Left ventricle myocardium inferior (tissue), 1 donor: ENCODE results near the gene DPM3. TPM values are rescaled to one million over a fixed set of nuclear protein-coding genes. Genes with fewer than 3 reads are reported as not detected.
"Not testable (repeated sequence)": the region's sequence is repeated elsewhere in the genome, so short reads cannot be mapped to it uniquely, and the experiment has no call there.

ENCODE experiments used
- DNase-seq: peaks from one replicate; pipeline ENCODE4 v3.0.0-alpha.2; 2020
- H3K27ac ChIP-seq: fragments of 200-600 bp; replicated peaks from 2 replicates; pipeline ENCODE4 v1.8.0; 2021
- H3K27me3 ChIP-seq: fragments of 200-600 bp; 2 replicates; pipeline ENCODE4 v1.8.0; 2021; ENCODE audit warnings: low read depth
- H3K36me3 ChIP-seq: fragments of 200-600 bp; 2 replicates; pipeline ENCODE4 v1.8.0; 2021
- H3K4me1 ChIP-seq: fragments of 200-600 bp; 2 replicates; pipeline ENCODE4 v1.8.0; 2021
- H3K4me3 ChIP-seq: fragments of 200-600 bp; 2 replicates; pipeline ENCODE4 v1.8.0; 2021; ENCODE audit warnings: mild to moderate bottlenecking, moderate library complexity
- H3K9me3 ChIP-seq: fragments of 200-600 bp; replicated peaks from 2 replicates; pipeline ENCODE4 v1.8.0; 2021
- intact Hi-C: fragments of 100-400 bp; cut with micrococcal nuclease; formaldehyde crosslinking; loops from one replicate; pipeline ENCODE4 v1.11.0; 2022
- total RNA-seq: library from RNA; stranded (reverse); fragmentation: NEBNext Ultra II Directional; extraction: Animal tissue kit (Norgen Biotek cat#: 25700); gene quantifications from one replicate; pipeline ENCODE4 v1.2.1, GENCODE V29; 2021
- TF ChIP-seq, protein P1 (sequence below): fragments of 200-600 bp; IDR thresholded peaks from 2 replicates; pipeline ENCODE4 v1.8.0; 2021; ENCODE audit warnings: antibody characterized with exemption, mild to moderate bottlenecking, borderline replicate concordance
- donor health status: DM: no; HTN: yes; CAD: no; lungs with severe emphysema.

DPM3 gene
- total RNA-seq, 1 donor from 2014 or later = 54.5 TPM

DNA sequence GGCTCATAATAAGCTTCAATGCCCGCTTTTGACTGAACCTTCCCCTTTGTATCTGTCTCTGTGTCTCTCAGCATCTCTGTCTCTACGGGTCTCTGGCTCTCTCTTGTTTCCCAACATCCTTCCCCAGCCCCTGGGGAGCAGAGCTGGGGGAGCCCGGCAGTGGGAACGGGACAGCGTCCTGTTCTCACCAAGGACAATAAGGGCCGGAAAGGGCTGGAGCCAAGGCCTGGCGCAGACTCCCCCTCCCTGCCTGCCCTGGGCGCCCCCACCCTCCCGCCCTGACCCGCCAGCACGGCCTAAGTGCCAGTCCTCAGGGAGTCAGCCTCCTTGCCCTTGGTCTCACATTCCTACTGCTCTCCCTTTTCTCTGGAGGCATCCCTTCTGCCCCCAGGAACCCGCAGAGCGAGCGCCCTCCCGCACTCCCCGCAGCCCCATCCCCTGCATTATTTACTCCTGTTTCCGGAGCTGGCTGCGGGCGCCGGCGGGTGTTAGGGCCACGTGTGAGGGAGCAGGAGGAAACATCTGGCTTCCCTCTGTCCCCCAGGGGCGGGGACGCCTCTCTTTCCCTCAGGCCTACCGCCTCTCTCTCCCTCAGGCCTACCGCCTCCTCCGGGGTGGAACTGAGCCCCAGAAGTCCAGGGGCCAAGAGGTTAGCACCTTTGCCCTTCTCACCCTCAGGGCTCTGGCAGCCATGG is 26.3 kb upstream of the DPM3 start:
- peak; percentile 81 for DNase-seq
- peak overlapping the region; percentile 90 for H3K27ac ChIP-seq
- no peaks in the 10 kb centered on the region for H3K27me3 ChIP-seq
- intact Hi-C loops = loop anchor here (5.0 kb wide), 1 partner anchor 74 kb away; no protein-coding TSS in a partner anchor
- peaks cover 36% of the 10 kb centered on the region for H3K4me1 ChIP-seq
- H3K9me3 ChIP-seq = peaks cover 7% of the 10 kb centered on the region
- TF ChIP-seq, protein P1, sequence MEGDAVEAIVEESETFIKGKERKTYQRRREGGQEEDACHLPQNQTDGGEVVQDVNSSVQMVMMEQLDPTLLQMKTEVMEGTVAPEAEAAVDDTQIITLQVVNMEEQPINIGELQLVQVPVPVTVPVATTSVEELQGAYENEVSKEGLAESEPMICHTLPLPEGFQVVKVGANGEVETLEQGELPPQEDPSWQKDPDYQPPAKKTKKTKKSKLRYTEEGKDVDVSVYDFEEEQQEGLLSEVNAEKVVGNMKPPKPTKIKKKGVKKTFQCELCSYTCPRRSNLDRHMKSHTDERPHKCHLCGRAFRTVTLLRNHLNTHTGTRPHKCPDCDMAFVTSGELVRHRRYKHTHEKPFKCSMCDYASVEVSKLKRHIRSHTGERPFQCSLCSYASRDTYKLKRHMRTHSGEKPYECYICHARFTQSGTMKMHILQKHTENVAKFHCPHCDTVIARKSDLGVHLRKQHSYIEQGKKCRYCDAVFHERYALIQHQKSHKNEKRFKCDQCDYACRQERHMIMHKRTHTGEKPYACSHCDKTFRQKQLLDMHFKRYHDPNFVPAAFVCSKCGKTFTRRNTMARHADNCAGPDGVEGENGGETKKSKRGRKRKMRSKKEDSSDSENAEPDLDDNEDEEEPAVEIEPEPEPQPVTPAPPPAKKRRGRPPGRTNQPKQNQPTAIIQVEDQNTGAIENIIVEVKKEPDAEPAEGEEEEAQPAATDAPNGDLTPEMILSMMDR = no peak
- H3K4me3 ChIP-seq = peak overlapping the region; percentile 47
- peaks cover 23% of the 10 kb centered on the region for H3K36me3 ChIP-seq

- H3K9me3 ChIP-seq = peaks cover 7% of the 10 kb centered on the region
- peak overlapping the region; percentile 90 for H3K27ac ChIP-seq
- TF ChIP-seq, protein P1 = no peak
- intact Hi-C loops = loop anchor here (5.0 kb wide), 1 partner anchor 74 kb away; no protein-coding TSS in a partner anchor
- DNase-seq = no peak
- H3K4me3 ChIP-seq = peak overlapping the region; percentile 47
- H3K27me3 ChIP-seq = no peaks in the 10 kb centered on the region
- H3K4me1 ChIP-seq = peaks cover 31% of the 10 kb centered on the region
- H3K36me3 ChIP-seq = peaks cover 23% of the 10 kb centered on the region
Observed at GRCh38 chr1:155166051-155166470, 25.7 kb upstream of the DPM3 start.

DNA sequence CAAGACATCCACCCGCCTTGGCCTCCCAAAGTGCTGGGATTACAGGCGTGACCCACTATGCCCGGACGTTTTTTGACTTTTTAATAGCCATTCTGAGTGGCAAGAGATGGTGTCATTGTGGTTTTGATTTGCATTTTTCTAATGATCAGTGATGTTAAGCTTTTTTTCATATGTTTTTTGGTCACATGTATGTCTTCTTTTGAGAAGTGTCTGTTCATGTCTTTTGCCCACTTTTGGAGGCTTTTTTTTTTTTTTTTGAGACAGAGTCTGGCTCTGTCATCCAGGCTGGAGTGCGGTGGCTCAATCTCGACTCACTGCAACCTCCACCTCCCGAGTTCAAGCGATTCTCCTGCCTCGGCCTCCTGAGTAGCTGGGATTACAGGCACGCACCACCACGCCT is 24.3 kb upstream of the DPM3 start:
- not testable (repeated sequence) for DNase-seq, H3K27ac ChIP-seq, H3K9me3 ChIP-seq, H3K4me3 ChIP-seq, H3K27me3 ChIP-seq
- Histone ChIP-seq H3K36me3 (peaks cover 11% of the 10 kb centered on the region), H3K4me1 (peaks cover 30% of the 10 kb centered on the region)
- intact Hi-C loops = loop anchor here (5.0 kb wide), 1 partner anchor 72 kb away; no protein-coding TSS in a partner anchor

DNA sequence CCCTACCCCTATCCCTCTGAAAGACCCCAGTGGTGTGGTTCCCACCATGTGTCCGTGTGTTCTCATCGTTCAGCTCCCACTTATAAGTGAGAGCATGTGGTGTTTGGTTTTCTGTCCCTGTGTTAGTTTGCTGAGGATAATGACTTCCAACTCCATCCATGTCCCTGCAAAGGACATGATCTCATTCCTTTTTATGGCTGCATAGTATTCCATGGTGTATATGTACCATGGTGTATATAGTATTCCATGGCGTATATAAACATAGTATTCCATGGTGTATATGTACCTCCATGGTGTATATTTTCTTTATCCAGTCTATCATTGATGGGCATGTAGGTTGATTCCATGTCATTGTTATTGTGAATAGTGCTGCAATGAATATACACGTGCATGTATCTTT is 23.5 kb upstream of the DPM3 start:
- intact Hi-C loops, H3K27ac ChIP-seq, H3K4me3 ChIP-seq, H3K27me3 ChIP-seq, H3K9me3 ChIP-seq, H3K36me3 ChIP-seq, DNase-seq: not testable (repeated sequence)
- peaks cover 30% of the 10 kb centered on the region for H3K4me1 ChIP-seq

GRCh38 chr1:155162631-155163030 is 22.3 kb upstream of the DPM3 start:
- DNase-seq, H3K27ac ChIP-seq, H3K27me3 ChIP-seq, intact Hi-C loops, H3K9me3 ChIP-seq, H3K36me3 ChIP-seq, H3K4me3 ChIP-seq: not testable (repeated sequence)
- peaks cover 25% of the 10 kb centered on the region for H3K4me1 ChIP-seq

- Histone ChIP-seq H3K27ac (no peak overlapping the region), H3K9me3 (peaks cover 7% of the 10 kb centered on the region), H3K4me3 (no peak overlapping the region), H3K4me1 (peaks cover under 1% of the 10 kb centered on the region), H3K27me3 (no peaks in the 10 kb centered on the region), H3K36me3 (no peaks in the 10 kb centered on the region)
- intact Hi-C loops = no loop called here
- TF ChIP-seq, protein P1 = no peak
- no peak for DNase-seq
Observed at GRCh38 chr1:155160128-155160527, 19.8 kb upstream of the DPM3 start.

GRCh38 chr1:155158991-155159390 is 18.7 kb upstream of the DPM3 start:
- Histone ChIP-seq H3K27me3 (no peaks in the 10 kb centered on the region), H3K4me3 (no peak overlapping the region), H3K4me1 (no peaks in the 10 kb centered on the region), H3K36me3 (no peaks in the 10 kb centered on the region), H3K9me3 (no peaks in the 10 kb centered on the region), H3K27ac (no peak overlapping the region)
- intact Hi-C loops = no loop called here
- TF ChIP-seq, protein P1 = no peak
- DNase-seq = no peak

DNA sequence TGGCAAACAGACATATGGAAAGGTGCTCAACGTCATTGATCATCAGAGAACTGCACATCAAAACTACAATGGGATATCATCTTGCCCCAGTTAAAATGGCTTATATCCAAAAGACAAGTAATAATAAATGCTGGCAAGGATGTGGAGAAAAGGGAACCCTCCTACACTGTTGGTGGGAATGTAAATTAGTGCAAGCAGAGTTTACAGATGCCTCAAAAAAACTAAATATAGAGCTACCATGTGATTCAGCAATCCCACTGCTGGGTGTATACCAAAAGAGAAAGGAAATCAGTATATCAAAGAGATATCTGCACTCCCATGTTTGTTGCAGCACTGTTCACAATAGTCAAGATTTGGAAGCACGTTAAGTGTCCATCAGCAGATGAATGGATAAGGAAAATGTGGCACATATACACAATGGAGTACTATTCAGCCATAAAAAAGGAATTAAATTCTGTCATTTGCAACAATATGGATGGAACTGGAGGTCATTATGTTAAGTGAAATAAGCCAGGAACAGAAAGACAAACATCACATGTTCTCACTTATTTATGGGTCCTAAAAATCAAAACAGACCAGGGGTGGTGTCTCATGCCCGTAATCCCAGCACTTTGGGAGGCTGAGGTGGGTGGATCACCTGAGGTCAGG is 15.8 kb upstream of the DPM3 start:
- DNase-seq, H3K27me3 ChIP-seq, H3K4me1 ChIP-seq, H3K36me3 ChIP-seq, H3K9me3 ChIP-seq, H3K4me3 ChIP-seq, H3K27ac ChIP-seq, intact Hi-C loops: not testable (repeated sequence)
